NCI-H2171 (cell line): ENCODE measurements around the gene UMODL1.

Experiments
- DNase-seq: peaks from one replicate; lab custom pipeline; 2025; lab: John Stamatoyannopoulos, UW

The UMODL1 gene

GRCh38 chr21:42079939-42080787 lies 9.0 kb downstream of the UMODL1 start:
- no peak for DNase-seq

- DNase-seq, result no peak
These were observed 9.6 kb downstream of the UMODL1 start for GRCh38 chr21:42080788-42081083.

- DNase-seq, result no peak
These were observed 10.0 kb downstream of the UMODL1 start for GRCh38 chr21:42081138-42081537.

- DNase-seq, result no peak
These were observed 10.8 kb downstream of the UMODL1 start for GRCh38 chr21:42081931-42082381.

GRCh38 chr21:42082501-42083360 lies 11.6 kb downstream of the UMODL1 start:
- DNase-seq, result no peak

- no peak for DNase-seq
These were observed 12.2 kb downstream of the UMODL1 start for GRCh38 chr21:42083361-42083690.

- DNase-seq, result no peak
These were observed 13.0 kb downstream of the UMODL1 start for GRCh38 chr21:42084079-42084478.

- DNase-seq, result no peak
These were observed 14.3 kb downstream of the UMODL1 start for GRCh38 chr21:42085246-42086077.

GRCh38 chr21:42086969-42087368 lies 15.9 kb downstream of the UMODL1 start:
- no peak for DNase-seq

- no peak for DNase-seq
These were observed 17.0 kb downstream of the UMODL1 start for GRCh38 chr21:42088148-42088547.

- DNase-seq, result no peak
These were observed 17.5 kb downstream of the UMODL1 start for GRCh38 chr21:42088658-42089057.

GRCh38 chr21:42089093-42089631 lies 18.0 kb downstream of the UMODL1 start:
- no peak for DNase-seq

- DNase-seq, result no peak
These were observed 18.7 kb downstream of the UMODL1 start for GRCh38 chr21:42089665-42090310.

- DNase-seq, result no peak
These were observed 20.9 kb downstream of the UMODL1 start for GRCh38 chr21:42091899-42092508.

- no peak for DNase-seq
These were observed 21.7 kb downstream of the UMODL1 start for GRCh38 chr21:42092771-42093170.

GRCh38 chr21:42093186-42093585 lies 22.1 kb downstream of the UMODL1 start:
- no peak for DNase-seq

- DNase-seq, result peak; percentile 61
These were observed 22.9 kb downstream of the UMODL1 start for GRCh38 chr21:42093991-42094421.

GRCh38 chr21:42094811-42095210 lies 23.7 kb downstream of the UMODL1 start:
- DNase-seq, result no peak

- DNase-seq, result no peak
These were observed 24.5 kb downstream of the UMODL1 start for GRCh38 chr21:42095581-42095980.

- DNase-seq, result no peak
These were observed 25.4 kb downstream of the UMODL1 start for GRCh38 chr21:42096566-42096965.

GRCh38 chr21:42097274-42097673 lies 26.2 kb downstream of the UMODL1 start:
- peak; percentile 60 for DNase-seq
